PC-9 (cell line): ENCODE results near the gene PDCD1LG2.

Experiments used
- EZH2 ChIP-seq: fragments of 200-600 bp; sonication (generic); IDR thresholded peaks from 2 replicates; pipeline ENCODE4 v1.8.0; 2017; ENCODE audit warnings: antibody characterized with exemption, low read depth
- TF ChIP-seq, protein P1 (sequence below): fragments of 200-600 bp; sonication (generic); conservative IDR thresholded peaks from 2 replicates; pipeline ENCODE4 v1.6.1; 2017; ENCODE audit warnings: mixed run types, antibody characterized with exemption, mild to moderate bottlenecking, moderate library complexity

DNA sequence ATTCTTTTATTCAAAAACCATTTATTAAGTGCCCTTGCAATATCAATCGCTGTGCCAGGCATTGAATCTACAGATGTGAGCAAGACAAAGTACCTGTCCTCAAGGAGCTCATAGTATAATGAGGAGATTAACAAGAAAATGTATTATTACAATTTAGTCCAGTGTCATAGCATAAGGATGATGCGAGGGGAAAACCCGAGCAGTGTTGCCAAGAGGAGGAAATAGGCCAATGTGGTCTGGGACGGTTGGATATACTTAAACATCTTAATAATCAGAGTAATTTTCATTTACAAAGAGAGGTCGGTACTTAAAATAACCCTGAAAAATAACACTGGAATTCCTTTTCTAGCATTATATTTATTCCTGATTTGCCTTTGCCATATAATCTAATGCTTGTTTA lies 41.5 kb upstream of the PDCD1LG2 start:
- no peak for TF ChIP-seq EZH2
- TF ChIP-seq, protein P1, sequence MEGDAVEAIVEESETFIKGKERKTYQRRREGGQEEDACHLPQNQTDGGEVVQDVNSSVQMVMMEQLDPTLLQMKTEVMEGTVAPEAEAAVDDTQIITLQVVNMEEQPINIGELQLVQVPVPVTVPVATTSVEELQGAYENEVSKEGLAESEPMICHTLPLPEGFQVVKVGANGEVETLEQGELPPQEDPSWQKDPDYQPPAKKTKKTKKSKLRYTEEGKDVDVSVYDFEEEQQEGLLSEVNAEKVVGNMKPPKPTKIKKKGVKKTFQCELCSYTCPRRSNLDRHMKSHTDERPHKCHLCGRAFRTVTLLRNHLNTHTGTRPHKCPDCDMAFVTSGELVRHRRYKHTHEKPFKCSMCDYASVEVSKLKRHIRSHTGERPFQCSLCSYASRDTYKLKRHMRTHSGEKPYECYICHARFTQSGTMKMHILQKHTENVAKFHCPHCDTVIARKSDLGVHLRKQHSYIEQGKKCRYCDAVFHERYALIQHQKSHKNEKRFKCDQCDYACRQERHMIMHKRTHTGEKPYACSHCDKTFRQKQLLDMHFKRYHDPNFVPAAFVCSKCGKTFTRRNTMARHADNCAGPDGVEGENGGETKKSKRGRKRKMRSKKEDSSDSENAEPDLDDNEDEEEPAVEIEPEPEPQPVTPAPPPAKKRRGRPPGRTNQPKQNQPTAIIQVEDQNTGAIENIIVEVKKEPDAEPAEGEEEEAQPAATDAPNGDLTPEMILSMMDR: no peak
